CD14-positive monocyte (primary cell): ENCODE data around the gene AKAP6. TPM values are rescaled to one million over a fixed set of nuclear protein-coding genes. Genes with fewer than 3 reads are reported as not detected.

Source experiments
- DNase-seq, 3 donors: peaks; one replicate each; pipeline ENCODE4 v3.0.0-alpha.2; 2011 to 2022
- H2AFZ ChIP-seq: 2 replicates; pipeline ENCODE4 v1.6.0; 2012; ENCODE audit warnings: mild to moderate bottlenecking, low read depth, low read length, inconsistent platforms; ENCODE audit not compliant: insufficient read depth, poor library complexity, severe bottlenecking
- H3K27ac ChIP-seq, 2 donors: 1 replicate in 1 of 2; 2 replicates in 1 of 2; pipeline ENCODE4 v1.5.1; 2012 to 2013; ENCODE audit warnings: low read length in 2 of 2, control low read depth in 1 of 2, inconsistent platforms in 1 of 2, low read depth in 1 of 2, mild to moderate bottlenecking in 1 of 2
- H3K27me3 ChIP-seq, 2 donors: one replicate each; pipeline versions ENCODE4 v1.6.0 to v1.6.1; 2011 to 2013; ENCODE audit warnings: low read length in 2 of 2; ENCODE audit not compliant: control insufficient read depth in 2 of 2, insufficient read depth in 2 of 2
- H3K36me3 ChIP-seq, 2 donors: replicated peaks in 1 of 2; 1 replicate in 1 of 2; 2 replicates in 1 of 2; pipeline versions ENCODE4 v1.5.1 to v1.6.1; 2012 to 2013; ENCODE audit warnings: low read length in 2 of 2, control low read depth in 1 of 2, inconsistent platforms in 1 of 2, mild to moderate bottlenecking in 1 of 2; ENCODE audit not compliant: insufficient read depth in 2 of 2, control insufficient read depth in 1 of 2
- H3K4me1 ChIP-seq, 2 donors: 1 replicate in 1 of 2; 2 replicates in 1 of 2; pipeline versions ENCODE4 v1.5.1 to v1.6.1; 2012 to 2013; ENCODE audit warnings: low read length in 2 of 2, control low read depth in 1 of 2, inconsistent platforms in 1 of 2, mild to moderate bottlenecking in 1 of 2, moderate library complexity in 1 of 2; ENCODE audit not compliant: insufficient read depth in 2 of 2, control insufficient read depth in 1 of 2
- H3K4me2 ChIP-seq: replicated peaks from 2 replicates; pipeline ENCODE3; 2012; ENCODE audit warnings: low read length, moderate library complexity, mild to moderate bottlenecking; ENCODE audit not compliant: poor library complexity, severe bottlenecking; ENCODE audit errors: extremely low read depth
- H3K4me3 ChIP-seq, 3 experiments: fragments of 200-600 bp in 1 of 3; sonication (generic) in 1 of 3; replicated peaks in 1 of 3; 1 replicate in 2 of 3; 2 replicates in 1 of 3; pipeline ENCODE4 v1.5.1; 2011 to 2013; ENCODE audit warnings: low read length in 3 of 3, mild to moderate bottlenecking in 3 of 3, control low read depth in 2 of 3, low read depth in 2 of 3, inconsistent platforms in 1 of 3, moderate library complexity in 1 of 3
- H3K79me2 ChIP-seq: 2 replicates; pipeline ENCODE4 v1.6.0; 2012; ENCODE audit warnings: mild to moderate bottlenecking, control low read depth, inconsistent platforms, low read length, moderate library complexity; ENCODE audit not compliant: insufficient read depth
- H3K9ac ChIP-seq: 2 replicates; pipeline ENCODE4 v1.6.0; 2017; ENCODE audit warnings: low read length, mild to moderate bottlenecking; ENCODE audit not compliant: insufficient read depth, poor library complexity, severe bottlenecking
- H3K9me3 ChIP-seq, 2 donors: replicated peaks in 1 of 2; 1 replicate in 1 of 2; 2 replicates in 1 of 2; pipeline versions ENCODE4 v1.5.1 to v1.6.1; 2012 to 2013; ENCODE audit warnings: low read length in 2 of 2, control low read depth in 1 of 2; ENCODE audit not compliant: control insufficient read depth in 1 of 2, insufficient read depth in 1 of 2
- H4K20me1 ChIP-seq: 2 replicates; pipeline ENCODE4 v1.6.0; 2012; ENCODE audit warnings: mild to moderate bottlenecking, low read length, control low read depth, moderate library complexity; ENCODE audit not compliant: insufficient read depth
- H3K27ac Mint-ChIP-seq, 7 donors: one replicate each; pipeline ENCODE4 v1.8.0; 2020; ENCODE audit warnings: mild to moderate bottlenecking in 7 of 7, mixed read lengths in 7 of 7, moderate library complexity in 6 of 7, inconsistent platforms in 2 of 7
- H3K27me3 Mint-ChIP-seq, 3 donors: one replicate each; pipeline ENCODE4 v1.8.0; 2021 to 2022; ENCODE audit warnings: low read depth in 3 of 3, mild to moderate bottlenecking in 3 of 3, mixed read lengths in 3 of 3, moderate library complexity in 3 of 3, inconsistent platforms in 1 of 3
- H3K36me3 Mint-ChIP-seq, 2 donors: one replicate each; pipeline ENCODE4 v1.8.0; 2020; ENCODE audit warnings: mixed read lengths in 2 of 2, inconsistent platforms in 1 of 2, mild to moderate bottlenecking in 1 of 2
- H3K4me1 Mint-ChIP-seq: one replicate; pipeline ENCODE4 v1.8.0; 2020; ENCODE audit warnings: mild to moderate bottlenecking, mixed read lengths
- H3K4me3 Mint-ChIP-seq, 2 donors: one replicate each; pipeline ENCODE4 v1.8.0; 2020; ENCODE audit warnings: mild to moderate bottlenecking in 2 of 2, mixed read lengths in 2 of 2, moderate library complexity in 1 of 2
- H3K9me3 Mint-ChIP-seq, 7 donors: one replicate each; pipeline ENCODE4 v1.8.0; 2020 to 2022; ENCODE audit warnings: mixed read lengths in 7 of 7, mild to moderate bottlenecking in 6 of 7, moderate library complexity in 6 of 7, inconsistent platforms in 2 of 7
- CTCF ChIP-seq: fragments of 200-600 bp; IDR thresholded peaks from one replicate; pipeline ENCODE4 v1.8.0; 2022; ENCODE audit warnings: antibody characterized with exemption, mild to moderate bottlenecking
- intact Hi-C, 2 donors: fragments of 100-400 bp; cut with micrococcal nuclease; formaldehyde crosslinking; loops; one replicate each; pipeline versions ENCODE4 v1.15.0 to v1.15.1; 2023
- polyA plus RNA-seq, 3 donors: library from polyadenylated mRNA; depleted of rRNA in 1 of 3; unstranded in 2 of 3; stranded (reverse) in 1 of 3; fragments of 300-500 nt in 2 of 3; fragments of >200 nt in 1 of 3; fragmentation: Illumina TruSeq in 2 of 3; gene quantifications; 1 replicate in 2 of 3; 2 replicates in 1 of 3; pipeline ENCODE4 v1.2.3, GENCODE V29; 2012 to 2021

The AKAP6 gene
- polyA plus RNA-seq, 3 donors = not detected

- intact Hi-C loops = no loop called here
- no peaks in the 10 kb centered on the region for H3K4me1 Mint-ChIP-seq
- Histone ChIP-seq H3K4me1 (no peaks in the 10 kb centered on the region), H4K20me1 (no peaks in the 10 kb centered on the region), H3K9me3 (no peaks in the 10 kb centered on the region), H3K4me3 (no peak overlapping the region), H2AFZ (no peak overlapping the region), H3K27me3 (no peaks in the 10 kb centered on the region), H3K27ac (no peak overlapping the region), H3K9ac (no peak overlapping the region), H3K36me3 (no peaks in the 10 kb centered on the region), H3K4me2 (no peak overlapping the region), H3K79me2 (no peaks in the 10 kb centered on the region)
- DNase-seq = no peak
- no peak overlapping the region for H3K27ac Mint-ChIP-seq
- no peak overlapping the region for H3K4me3 Mint-ChIP-seq
- H3K36me3 Mint-ChIP-seq = no peaks in the 10 kb centered on the region
- H3K27me3 Mint-ChIP-seq = peaks cover 0 to 2% (median 0%) of the 10 kb centered on the region in 3 donors
- H3K9me3 Mint-ChIP-seq = peaks cover 0 to 4% (median 2%) of the 10 kb centered on the region in 7 donors
- no peak for TF ChIP-seq CTCF
Observed at GRCh38 chr14:32764131-32764530, 435.0 kb downstream of the AKAP6 start.

GRCh38 chr14:32770422-32770821, 441.3 kb downstream of the AKAP6 start:
- Histone ChIP-seq H3K36me3 (no peaks in the 10 kb centered on the region), H3K4me2 (no peak overlapping the region), H4K20me1 (no peaks in the 10 kb centered on the region), H3K4me3 (no peak overlapping the region), H3K27me3 (no peaks in the 10 kb centered on the region), H3K9ac (no peak overlapping the region), H3K79me2 (no peaks in the 10 kb centered on the region), H3K4me1 (no peaks in the 10 kb centered on the region), H3K27ac (no peak overlapping the region), H3K9me3 (no peaks in the 10 kb centered on the region), H2AFZ (no peak overlapping the region)
- H3K4me1 Mint-ChIP-seq = no peaks in the 10 kb centered on the region
- no peaks in the 10 kb centered on the region for H3K36me3 Mint-ChIP-seq
- H3K27me3 Mint-ChIP-seq = no peaks in the 10 kb centered on the region
- no peak overlapping the region for H3K27ac Mint-ChIP-seq
- intact Hi-C loops = no loop called here
- no peak overlapping the region for H3K4me3 Mint-ChIP-seq
- no peak for DNase-seq
- TF ChIP-seq CTCF = no peak
- peaks cover 0 to 3% (median 1%) of the 10 kb centered on the region in 7 donors for H3K9me3 Mint-ChIP-seq
